DOHH2 (cell line): ENCODE measurements around the gene PATJ.
"Not testable (repeated sequence)": the region's sequence is repeated elsewhere in the genome, so short reads cannot be mapped to it uniquely, and the experiment has no call there.

Experiments used
- H3F3A ChIP-seq: fragments of 200-600 bp; sonication (generic), shearing (Covaris generic); 2 replicates; pipeline ENCODE4 v1.6.0; 2016; ENCODE audit warnings: antibody characterized with exemption, mild to moderate bottlenecking; ENCODE audit not compliant: control insufficient read depth, insufficient read depth
- H3K27ac ChIP-seq: fragments of 200-600 bp; sonication (generic); 2 replicates; pipeline ENCODE4 v1.5.1; 2014; ENCODE audit warnings: low read depth, mild to moderate bottlenecking, low read length, moderate library complexity
- H3K27me3 ChIP-seq: fragments of 200-600 bp; sonication (generic); 2 replicates; pipeline ENCODE4 v1.6.1; 2014; ENCODE audit warnings: mild to moderate bottlenecking, low read length, mixed read lengths; ENCODE audit not compliant: control insufficient read depth
- H3K36me3 ChIP-seq: fragments of 200-600 bp; sonication (generic); 2 replicates; pipeline ENCODE4 v1.6.1; 2014; ENCODE audit warnings: mild to moderate bottlenecking, low read length, moderate library complexity, mixed read lengths; ENCODE audit not compliant: control insufficient read depth
- H3K4me1 ChIP-seq: fragments of 200-600 bp; sonication (generic); 2 replicates; pipeline ENCODE4 v1.6.1; 2014; ENCODE audit warnings: mild to moderate bottlenecking, low read length, mixed read lengths; ENCODE audit not compliant: control insufficient read depth
- H3K4me2 ChIP-seq: fragments of 200-600 bp; sonication (generic); 2 replicates; pipeline ENCODE4 v1.6.0; 2014; ENCODE audit warnings: mild to moderate bottlenecking, low read length, moderate library complexity
- H3K4me3 ChIP-seq: fragments of 200-600 bp; sonication (generic); 2 replicates; pipeline ENCODE4 v1.5.1; 2014; ENCODE audit warnings: mild to moderate bottlenecking, low read length, mixed read lengths
- H3K79me2 ChIP-seq: fragments of 200-600 bp; sonication (generic); 2 replicates; pipeline ENCODE4 v1.6.1; 2014; ENCODE audit warnings: mild to moderate bottlenecking, low read length, mixed read lengths; ENCODE audit not compliant: control insufficient read depth
- H3K9me2 ChIP-seq: fragments of 200-600 bp; sonication (generic); replicated peaks from 2 replicates; pipeline ENCODE4 v1.6.1; 2014; ENCODE audit warnings: mild to moderate bottlenecking, low read length, mixed read lengths; ENCODE audit not compliant: control insufficient read depth
- H3K9me3 ChIP-seq: fragments of 200-600 bp; sonication (generic); 2 replicates; pipeline ENCODE4 v1.6.1; 2014; ENCODE audit warnings: antibody characterized with exemption, low read length, mixed read lengths; ENCODE audit not compliant: control insufficient read depth, insufficient read depth
- H4K20me1 ChIP-seq: fragments of 200-600 bp; sonication (generic); 2 replicates; pipeline ENCODE4 v1.6.0; 2014; ENCODE audit warnings: low read depth, mild to moderate bottlenecking, antibody characterized with exemption, low read length, moderate library complexity; ENCODE audit not compliant: control insufficient read depth, insufficient read depth
- CTCF ChIP-seq: fragments of 200-600 bp; sonication (generic); IDR thresholded peaks from one replicate; pipeline ENCODE4 v1.5.1; 2014; ENCODE audit warnings: antibody characterized with exemption, mild to moderate bottlenecking, low read depth, low read length; ENCODE audit not compliant: poor library complexity, severe bottlenecking
- EZH2phosphoT487 ChIP-seq: fragments of 200-600 bp; sonication (generic); IDR thresholded peaks from 2 replicates; pipeline ENCODE4 v1.6.1; 2017; ENCODE audit warnings: borderline replicate concordance, mild to moderate bottlenecking, antibody characterized with exemption, low read length, moderate library complexity, mixed read lengths

PATJ gene

GRCh38 chr1:62144238-62144831, 402.1 kb downstream of the PATJ start:
- Histone ChIP-seq H3K27me3 (no peaks in the 10 kb centered on the region), H3K27ac (no peak overlapping the region), H3K9me2 (no peaks in the 10 kb centered on the region), H3K4me2 (no peak overlapping the region), H4K20me1 (no peaks in the 10 kb centered on the region), H3K4me1 (0 out of 2 replicates have a peak, but pooled peaks cover 3% of the 10 kb centered on the region), H3K79me2 (no peaks in the 10 kb centered on the region), H3K4me3 (no peak overlapping the region), H3F3A (no peaks in the 10 kb centered on the region), H3K9me3 (no peaks in the 10 kb centered on the region), H3K36me3 (no peaks in the 10 kb centered on the region)
- TF ChIP-seq CTCF: peak; percentile 72
- TF ChIP-seq EZH2phosphoT487: no peak

DNA sequence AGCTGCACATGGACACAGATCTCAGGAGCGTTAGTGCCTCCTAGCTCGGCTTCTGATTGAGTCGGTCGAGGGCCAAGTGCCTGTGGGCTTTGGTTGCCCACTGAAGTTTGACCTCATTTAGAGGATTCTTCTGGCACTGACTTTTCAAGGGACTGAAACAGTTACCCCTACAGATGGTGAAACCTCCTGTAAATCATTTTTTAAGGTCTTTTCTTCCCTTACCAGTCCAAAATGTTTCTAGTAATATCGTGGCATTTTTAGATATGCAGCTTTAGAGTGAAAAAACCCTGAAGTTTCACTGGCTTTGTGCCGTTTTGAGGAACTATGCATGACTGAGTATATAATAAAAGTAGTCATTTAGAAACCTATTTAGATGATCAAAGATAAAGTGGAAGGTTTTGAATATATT, 417.7 kb downstream of the PATJ start:
- H3K4me3 ChIP-seq: no peak overlapping the region
- no peak for TF ChIP-seq CTCF
- no peak for TF ChIP-seq EZH2phosphoT487
- H3K27me3 ChIP-seq: no peaks in the 10 kb centered on the region
- no peaks in the 10 kb centered on the region for H3K36me3 ChIP-seq
- no peak overlapping the region for H3K27ac ChIP-seq
- H3K79me2 ChIP-seq: no peaks in the 10 kb centered on the region
- no peaks in the 10 kb centered on the region for H4K20me1 ChIP-seq
- H3K9me2 ChIP-seq: no peaks in the 10 kb centered on the region
- H3F3A ChIP-seq: no peaks in the 10 kb centered on the region
- H3K4me1 ChIP-seq: no peaks in the 10 kb centered on the region
- no peak overlapping the region for H3K4me2 ChIP-seq
- no peaks in the 10 kb centered on the region for H3K9me3 ChIP-seq

GRCh38 chr1:62161711-62162110, 419.4 kb downstream of the PATJ start:
- H3K79me2 ChIP-seq: no peaks in the 10 kb centered on the region
- no peak overlapping the region for H3K4me3 ChIP-seq
- no peaks in the 10 kb centered on the region for H3K4me1 ChIP-seq
- TF ChIP-seq CTCF (no peak), EZH2phosphoT487 (no peak)
- no peaks in the 10 kb centered on the region for H3K27me3 ChIP-seq
- H3K27ac ChIP-seq: no peak overlapping the region
- H3K9me3 ChIP-seq: no peaks in the 10 kb centered on the region
- no peak overlapping the region for H3K4me2 ChIP-seq
- H3K9me2 ChIP-seq: no peaks in the 10 kb centered on the region
- H3F3A ChIP-seq: no peaks in the 10 kb centered on the region
- H3K36me3 ChIP-seq: no peaks in the 10 kb centered on the region
- H4K20me1 ChIP-seq: no peaks in the 10 kb centered on the region

- H3K79me2 ChIP-seq, H3K4me3 ChIP-seq, H3K27ac ChIP-seq, H3F3A ChIP-seq, H3K4me1 ChIP-seq, H3K9me2 ChIP-seq, H4K20me1 ChIP-seq, H3K36me3 ChIP-seq, H3K4me2 ChIP-seq, H3K9me3 ChIP-seq, H3K27me3 ChIP-seq: not testable (repeated sequence)
Measured at GRCh38 chr1:62170380-62170779, 428.1 kb downstream of the PATJ start.
